Measurements from ENCODE around the gene EIF1.

DNA sequence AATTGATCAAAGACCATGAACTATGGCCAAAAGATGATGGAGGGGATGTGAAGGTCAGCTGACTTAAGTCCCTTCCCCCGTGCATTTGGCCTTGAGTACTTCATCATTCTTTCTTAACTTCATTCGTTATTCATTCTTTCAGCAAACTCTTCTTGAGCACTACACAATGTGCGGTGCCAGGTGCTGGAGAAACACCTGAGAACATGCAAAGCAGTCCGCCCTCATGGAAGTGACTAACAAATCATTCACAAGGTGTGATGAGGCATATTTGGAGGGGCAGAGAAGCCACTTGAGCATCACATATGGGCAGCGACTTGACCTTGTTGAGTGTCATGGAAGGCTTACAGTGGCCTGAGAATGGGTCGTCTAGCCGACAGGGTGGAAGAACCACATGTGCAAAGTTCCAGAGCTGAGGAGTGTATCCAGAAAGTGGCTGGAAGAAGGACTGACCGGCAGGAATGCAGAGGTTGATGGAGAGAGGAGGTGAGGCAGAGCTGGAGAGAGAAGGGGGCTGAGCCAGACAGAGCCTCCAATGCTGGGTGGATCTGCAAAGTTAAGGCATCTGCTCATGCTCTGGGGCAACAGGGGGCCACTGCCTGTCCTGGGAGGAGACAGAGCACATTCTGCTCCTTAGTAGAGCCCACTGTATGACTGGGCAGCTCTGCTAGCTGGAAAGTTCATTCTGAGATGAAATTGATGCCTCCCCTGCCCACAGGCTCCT, 25.1 kb upstream of the EIF1 start:
- TF ChIP-seq CTCF (IDR thresholded peaks at IDR 0.05; ENCODE audit: poor library complexity, severe bottlenecking): no peak
- no peak for TF ChIP-seq TAF1 (IDR thresholded peaks at IDR 0.05; ENCODE audit: low read depth)
- TF ChIP-seq EZH2 (IDR thresholded peaks at IDR 0.05; ENCODE audit: borderline replicate concordance, insufficient read depth, low read length, poor library complexity, severe bottlenecking): no peak
- TF ChIP-seq, protein P1, sequence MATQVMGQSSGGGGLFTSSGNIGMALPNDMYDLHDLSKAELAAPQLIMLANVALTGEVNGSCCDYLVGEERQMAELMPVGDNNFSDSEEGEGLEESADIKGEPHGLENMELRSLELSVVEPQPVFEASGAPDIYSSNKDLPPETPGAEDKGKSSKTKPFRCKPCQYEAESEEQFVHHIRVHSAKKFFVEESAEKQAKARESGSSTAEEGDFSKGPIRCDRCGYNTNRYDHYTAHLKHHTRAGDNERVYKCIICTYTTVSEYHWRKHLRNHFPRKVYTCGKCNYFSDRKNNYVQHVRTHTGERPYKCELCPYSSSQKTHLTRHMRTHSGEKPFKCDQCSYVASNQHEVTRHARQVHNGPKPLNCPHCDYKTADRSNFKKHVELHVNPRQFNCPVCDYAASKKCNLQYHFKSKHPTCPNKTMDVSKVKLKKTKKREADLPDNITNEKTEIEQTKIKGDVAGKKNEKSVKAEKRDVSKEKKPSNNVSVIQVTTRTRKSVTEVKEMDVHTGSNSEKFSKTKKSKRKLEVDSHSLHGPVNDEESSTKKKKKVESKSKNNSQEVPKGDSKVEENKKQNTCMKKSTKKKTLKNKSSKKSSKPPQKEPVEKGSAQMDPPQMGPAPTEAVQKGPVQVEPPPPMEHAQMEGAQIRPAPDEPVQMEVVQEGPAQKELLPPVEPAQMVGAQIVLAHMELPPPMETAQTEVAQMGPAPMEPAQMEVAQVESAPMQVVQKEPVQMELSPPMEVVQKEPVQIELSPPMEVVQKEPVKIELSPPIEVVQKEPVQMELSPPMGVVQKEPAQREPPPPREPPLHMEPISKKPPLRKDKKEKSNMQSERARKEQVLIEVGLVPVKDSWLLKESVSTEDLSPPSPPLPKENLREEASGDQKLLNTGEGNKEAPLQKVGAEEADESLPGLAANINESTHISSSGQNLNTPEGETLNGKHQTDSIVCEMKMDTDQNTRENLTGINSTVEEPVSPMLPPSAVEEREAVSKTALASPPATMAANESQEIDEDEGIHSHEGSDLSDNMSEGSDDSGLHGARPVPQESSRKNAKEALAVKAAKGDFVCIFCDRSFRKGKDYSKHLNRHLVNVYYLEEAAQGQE (IDR thresholded peaks at IDR 0.05; ENCODE audit: borderline replicate concordance): no peak
